CD4-positive, alpha-beta T cell treated with Interleukin-1 beta for 1 hour (primary cell): ENCODE measurements around the gene FOXD4L3.
"Not testable (repeated sequence)": the region's sequence is repeated elsewhere in the genome, so short reads cannot be mapped to it uniquely, and the experiment has no call there.

Source experiments
- DNase-seq, 2 donors: peaks; one replicate each; pipeline ENCODE4 v3.0.0-alpha.2; 2020 to 2022

FOXD4L3 gene

DNA sequence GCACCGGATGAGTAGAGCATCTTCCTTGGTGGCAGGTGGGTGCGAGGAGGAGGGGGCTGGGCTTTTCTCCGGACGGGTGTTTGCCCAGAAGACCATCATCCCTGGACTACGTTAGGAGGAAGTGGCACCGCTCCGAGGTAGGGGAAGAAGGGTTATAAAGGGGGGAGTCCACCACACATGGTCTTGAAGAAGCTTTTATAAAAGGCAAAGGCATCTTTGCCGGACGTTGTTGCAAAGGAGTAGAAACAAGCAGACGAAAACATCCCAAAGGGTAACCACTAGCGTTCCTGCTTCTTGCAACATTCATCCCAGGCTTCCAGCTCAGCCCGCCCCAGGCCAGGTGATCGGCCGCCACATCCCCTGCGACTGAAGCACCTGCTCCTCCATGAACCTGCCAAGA, at the start of gene FOXD4L3:
TSS of gene FOXD4L3 (plus strand) at position 301 of the 400 bp plus-strand sequence. CDS start at position 386, 85 bp downstream.
- not testable (repeated sequence) for DNase-seq

DNA sequence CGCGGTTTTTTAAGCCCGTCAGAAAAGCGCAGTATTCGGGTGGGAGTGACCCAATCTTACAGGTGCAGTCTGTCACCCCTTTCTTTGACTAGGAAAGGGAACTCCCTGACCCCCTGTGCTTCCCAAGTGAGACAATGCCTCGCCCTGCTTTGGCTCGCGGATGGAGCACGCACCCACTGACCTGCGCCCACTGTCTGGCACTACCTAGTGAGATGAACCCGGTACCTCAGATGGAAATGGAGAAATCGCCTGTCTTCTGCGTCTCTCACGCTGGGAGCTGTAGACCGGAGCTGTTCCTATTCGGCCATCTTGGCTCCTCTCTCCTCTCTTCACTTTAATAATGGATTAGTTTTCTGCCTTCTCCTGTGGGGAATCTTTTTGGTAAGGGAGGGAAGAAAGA, 21.6 kb upstream of the FOXD4L3 start:
- not testable (repeated sequence) for DNase-seq

DNA sequence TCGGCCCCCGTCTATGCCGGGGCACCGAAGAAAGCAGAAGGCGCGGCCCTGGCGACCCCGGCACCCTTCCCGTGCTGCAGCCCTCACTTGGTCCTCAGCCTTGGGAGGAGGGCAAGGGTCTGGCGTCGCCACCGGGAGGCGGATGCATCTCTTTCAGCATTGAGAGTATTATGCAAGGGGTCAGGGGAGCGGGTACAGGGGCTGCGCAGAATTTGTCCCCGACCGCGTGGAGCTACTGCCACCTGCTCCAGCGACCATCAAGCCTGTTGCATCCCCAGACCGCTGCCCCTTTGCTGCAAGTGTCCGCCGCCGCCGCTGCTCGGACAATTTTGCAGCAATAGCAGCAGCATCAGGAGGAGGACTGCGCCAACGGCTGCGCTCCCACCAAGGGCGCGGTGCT, 1.1 kb downstream of the FOXD4L3 start:
- not testable (repeated sequence) for DNase-seq

DNA sequence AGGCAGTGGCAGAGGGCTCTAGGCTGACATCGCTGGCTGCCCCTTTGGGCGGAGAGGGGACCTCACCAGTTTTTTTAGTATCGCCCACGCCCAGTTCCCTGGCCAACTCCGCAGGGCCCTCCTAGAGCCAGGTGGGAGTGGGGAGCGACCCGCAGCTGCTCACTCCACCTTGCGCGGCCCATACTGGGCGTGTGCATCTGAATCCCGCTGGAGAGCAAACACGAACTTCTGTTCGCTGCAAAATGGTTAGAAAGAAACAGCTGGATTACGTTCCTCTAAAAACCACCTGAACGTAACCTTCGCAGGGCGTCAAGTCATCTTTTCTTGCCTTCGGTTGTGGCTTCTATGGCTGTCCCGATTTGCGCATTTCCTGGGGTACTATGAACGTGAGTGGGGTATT, 1.5 kb downstream of the FOXD4L3 start:
- DNase-seq: not testable (repeated sequence)

DNA sequence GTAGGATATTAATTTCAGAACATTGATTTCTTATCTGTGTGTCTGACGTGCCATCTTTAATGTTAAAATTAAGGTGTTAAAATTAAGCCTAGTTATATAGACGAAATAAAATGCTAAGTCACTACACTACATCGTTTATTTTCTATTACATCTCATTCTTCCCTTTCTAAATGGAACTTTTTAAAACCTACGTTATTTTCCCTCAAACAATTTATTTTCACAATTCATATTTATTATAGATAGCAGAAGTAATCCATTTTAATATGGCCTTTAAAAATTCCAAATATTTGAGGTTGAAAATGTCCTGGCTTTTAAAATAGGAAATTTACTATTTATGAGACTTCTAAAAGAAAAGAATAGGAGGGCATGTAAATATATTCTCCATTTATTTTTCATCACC, 2.1 kb downstream of the FOXD4L3 start:
- not testable (repeated sequence) for DNase-seq

DNA sequence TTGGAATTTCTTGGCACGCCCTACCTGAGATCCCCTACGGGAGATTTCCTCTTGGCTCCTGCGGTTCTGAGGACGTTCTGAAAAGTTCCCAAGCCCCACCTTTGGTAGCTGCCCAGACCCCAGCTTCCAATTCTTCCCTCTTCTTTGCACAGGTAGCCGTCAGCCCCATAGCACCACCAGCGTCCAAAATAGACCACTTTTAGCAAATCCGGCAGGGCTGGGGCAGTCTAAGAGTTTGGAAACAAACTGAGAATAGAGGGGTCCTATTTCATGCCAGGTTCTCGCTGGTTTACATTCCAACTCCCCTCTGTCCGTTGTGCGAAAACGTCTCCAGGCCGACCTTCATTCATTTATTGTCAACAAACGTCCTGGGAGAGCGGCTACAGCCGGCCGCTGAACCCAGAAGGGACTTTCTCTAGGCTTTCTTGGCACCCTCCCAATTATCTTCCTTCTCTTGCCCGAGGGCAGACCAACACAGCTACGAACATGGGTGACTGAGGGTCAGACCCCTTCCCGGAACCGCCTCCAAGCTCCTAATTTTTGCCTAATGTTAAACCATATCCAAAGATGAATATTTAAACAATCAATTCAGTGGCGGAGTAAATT, 3.1 kb downstream of the FOXD4L3 start:
- not testable (repeated sequence) for DNase-seq

DNA sequence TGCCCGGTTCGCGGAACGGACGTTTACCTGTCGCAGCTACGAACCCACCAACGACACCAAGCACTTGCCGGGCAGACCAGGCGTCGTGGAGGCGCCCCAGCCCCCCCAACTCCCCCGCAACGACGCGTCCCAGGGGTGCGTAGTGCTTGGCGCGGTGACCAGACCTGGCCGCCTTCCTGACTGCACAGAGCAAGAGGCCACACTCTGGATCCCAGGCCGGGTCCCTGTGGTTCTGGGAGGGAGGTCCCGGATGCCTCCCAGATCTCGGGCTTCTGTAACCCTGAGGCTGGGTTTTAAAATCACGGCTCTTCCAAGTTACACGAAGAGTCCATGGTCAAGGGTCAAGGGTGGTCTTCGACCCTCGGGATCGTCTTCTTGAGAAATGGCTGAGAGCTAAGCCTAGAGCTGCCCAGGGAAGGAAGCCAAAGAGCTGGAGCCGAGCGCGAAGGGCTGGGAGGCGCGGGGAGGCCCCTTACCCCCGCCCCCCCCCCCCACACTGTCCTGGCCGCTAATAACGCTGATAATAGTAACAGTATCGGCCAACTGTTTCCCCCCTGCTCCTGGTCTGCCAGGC, 3.8 kb downstream of the FOXD4L3 start:
- not testable (repeated sequence) for DNase-seq

DNA sequence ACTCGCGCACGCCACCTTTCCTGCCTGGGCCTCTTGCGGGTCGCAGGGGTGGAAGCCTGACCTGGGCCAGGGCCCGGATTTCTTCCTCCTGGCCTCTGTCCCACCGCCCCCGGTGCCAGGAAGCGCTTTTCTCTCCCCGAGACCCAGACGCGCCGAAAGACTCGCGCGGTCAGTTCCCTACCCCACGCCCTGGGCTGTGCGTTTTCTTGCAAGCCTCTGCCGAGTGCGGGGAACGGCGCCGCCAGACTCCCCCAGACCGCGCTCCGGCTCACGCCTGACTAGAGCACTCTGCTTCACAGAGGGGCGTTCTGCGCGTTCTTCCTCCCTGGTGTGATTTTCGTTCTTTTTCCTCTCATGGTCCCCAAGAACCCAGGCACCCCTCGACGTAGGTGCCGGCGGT, 4.5 kb downstream of the FOXD4L3 start:
- not testable (repeated sequence) for DNase-seq

DNA sequence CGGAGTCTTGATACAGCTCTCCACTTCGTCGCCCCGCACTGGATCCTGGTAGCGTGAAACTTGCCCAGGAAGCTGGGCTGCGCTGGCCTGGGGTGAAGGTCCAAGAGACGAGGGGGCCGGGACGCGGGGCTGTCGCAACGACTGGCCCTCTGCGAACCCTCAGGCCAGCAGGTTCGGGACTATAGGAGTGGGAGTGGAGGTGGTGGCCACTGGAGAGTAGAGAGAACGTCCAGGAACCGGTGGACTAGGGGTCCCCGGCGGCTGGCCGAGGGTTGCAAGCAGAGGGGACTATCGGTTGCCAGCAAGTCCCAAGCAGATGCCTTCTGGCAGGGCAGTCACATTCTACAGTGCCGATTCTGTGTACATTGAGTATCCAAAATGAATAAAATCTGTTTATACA, 5.0 kb downstream of the FOXD4L3 start:
- DNase-seq: not testable (repeated sequence)

DNA sequence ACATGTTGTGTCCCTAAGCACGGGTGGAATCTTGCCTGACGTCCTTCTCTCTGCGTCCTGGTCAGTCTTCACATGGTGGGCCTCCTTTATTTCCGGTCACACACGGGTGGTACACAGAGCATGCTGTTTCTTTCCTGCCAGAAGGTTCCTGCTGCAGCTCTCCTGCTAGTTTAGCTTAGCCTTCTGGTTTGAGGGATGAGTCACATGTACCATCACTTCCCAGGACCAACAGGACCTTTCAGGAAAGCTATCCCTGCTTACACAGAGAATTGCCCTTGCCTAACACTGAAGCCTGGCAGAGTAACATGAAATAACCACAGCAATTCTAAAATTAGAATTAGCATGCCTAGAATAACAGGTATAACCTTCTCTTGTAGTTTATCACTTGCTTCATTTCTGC, 8.5 kb downstream of the FOXD4L3 start:
- not testable (repeated sequence) for DNase-seq

DNA sequence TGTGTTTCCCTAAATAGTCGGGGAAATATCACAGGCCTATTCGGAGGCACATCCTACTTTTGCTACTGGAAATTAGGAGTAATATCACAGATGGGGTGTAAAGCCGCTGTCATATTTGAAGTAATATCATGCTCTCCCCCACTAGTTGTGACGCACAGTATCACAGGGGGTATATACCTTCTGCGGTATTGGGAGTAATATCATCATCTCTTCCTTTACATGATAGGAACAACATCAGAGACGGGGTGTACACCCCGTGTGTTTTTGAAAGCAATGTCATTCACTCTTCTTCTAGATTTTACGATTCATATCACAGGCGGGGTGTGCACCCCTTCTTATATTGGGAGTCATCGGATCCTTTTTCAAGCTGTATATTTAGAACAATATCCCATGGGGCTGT, 15.5 kb downstream of the FOXD4L3 start:
- DNase-seq: not testable (repeated sequence)

DNA sequence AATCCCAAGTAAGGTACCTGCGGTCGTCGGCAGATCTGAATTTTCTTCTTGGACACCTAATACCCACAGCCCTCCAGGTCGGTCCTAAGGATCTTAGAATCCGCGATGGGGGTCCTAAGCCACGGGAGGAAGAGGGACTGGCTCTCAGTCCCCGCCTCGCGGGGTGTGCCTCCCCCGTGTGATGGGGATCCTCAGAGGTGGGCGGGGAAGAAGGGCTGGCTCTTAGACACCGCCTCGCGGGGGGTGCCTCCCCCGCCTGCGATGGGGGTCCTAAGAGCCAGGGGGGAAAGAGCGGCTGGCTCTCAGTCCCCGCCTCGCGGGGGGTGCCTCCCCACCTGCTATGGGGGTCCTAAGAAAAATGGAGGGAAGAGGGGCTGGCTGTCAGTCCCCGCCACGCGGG, 21.1 kb downstream of the FOXD4L3 start:
- not testable (repeated sequence) for DNase-seq

DNA sequence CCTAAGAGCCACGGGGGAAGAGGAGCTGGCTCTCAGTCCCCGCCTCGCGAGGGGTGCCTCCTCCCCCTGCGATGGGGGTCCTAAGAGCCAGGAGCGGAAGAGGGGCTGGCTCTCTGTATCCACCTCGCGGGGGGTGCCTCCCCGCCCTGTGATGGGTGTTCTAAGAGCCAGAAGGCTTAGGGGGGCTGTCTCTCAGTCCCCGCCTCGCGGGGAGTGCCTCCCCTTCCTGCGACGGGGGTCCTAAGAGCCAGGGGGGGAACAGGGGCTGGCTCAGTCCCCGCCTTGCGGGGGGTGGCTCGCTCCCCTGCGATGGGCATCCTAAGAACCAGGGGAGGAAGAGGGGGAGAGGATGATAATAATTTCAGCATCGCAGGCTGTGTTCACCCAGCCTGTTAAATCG, 21.9 kb downstream of the FOXD4L3 start:
- DNase-seq: not testable (repeated sequence)

DNA sequence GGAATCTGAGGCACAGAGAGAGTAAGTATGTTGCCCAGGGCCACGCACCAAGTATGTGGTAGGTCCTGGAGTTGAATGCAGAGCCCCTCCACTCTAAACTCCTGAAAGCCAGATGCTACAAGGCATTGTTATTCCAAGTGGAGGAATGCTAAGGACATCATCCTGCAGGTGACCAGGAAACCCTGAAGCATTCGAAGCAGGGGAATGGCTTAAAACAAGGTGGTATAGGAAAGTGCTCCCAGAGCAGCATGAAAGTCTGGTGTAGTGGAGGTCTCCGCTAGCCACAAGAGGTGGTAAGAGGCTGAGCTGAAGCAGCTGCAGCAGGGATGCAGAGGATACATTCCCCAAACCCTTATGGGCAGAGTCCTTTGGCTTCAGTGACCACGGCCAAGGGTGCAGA, 26.4 kb downstream of the FOXD4L3 start:
- DNase-seq: not testable (repeated sequence)

DNA sequence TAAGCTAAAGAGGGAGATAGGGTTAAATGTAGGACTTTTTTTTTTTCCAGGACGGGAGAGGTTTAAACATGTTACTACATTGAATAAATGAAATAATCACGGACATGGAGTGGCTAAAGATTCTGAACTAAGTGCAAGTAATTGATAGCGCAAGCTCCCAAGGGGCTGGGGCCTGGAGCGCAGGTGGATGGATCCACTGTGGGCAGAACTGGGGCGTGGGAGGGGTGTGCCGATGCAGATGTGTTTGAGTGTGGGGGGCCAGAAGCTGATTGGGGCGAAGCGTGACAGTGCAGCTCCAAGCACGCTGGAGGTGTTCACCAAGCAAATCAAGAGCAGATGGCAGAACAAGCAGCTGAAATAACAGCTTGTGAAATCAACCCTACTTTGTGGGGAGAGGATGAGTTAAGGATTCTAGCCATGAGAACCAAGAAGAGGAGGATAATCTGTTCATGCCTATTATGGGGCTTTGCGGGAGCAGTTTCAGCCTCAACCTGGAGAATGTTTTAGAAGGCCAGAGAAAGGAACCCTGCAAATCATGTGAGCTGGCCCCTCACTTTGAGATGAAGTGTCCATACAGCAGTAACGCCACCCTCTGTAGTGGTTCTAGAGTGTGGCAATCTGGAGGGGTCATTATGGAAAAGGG, 28.0 kb downstream of the FOXD4L3 start:
- not testable (repeated sequence) for DNase-seq

DNA sequence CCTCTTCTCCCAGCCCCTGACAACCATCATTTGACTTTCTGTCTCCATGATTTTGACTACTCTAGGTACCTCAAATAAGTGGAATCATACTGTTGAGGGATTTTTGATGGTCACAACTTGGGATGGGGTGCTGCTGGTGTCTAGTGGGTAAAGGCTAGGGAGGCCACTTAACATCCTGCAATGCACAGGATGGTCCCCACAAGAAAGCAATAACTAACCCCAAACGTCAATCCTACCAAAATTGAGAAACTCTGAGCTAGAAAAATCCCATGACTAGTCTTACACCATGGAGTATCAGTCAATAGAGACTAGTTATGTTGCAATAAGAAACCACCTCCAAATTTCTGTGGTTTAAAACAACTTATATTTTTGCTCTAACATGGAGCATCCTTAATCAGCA, 29.5 kb downstream of the FOXD4L3 start:
- DNase-seq: not testable (repeated sequence)

DNA sequence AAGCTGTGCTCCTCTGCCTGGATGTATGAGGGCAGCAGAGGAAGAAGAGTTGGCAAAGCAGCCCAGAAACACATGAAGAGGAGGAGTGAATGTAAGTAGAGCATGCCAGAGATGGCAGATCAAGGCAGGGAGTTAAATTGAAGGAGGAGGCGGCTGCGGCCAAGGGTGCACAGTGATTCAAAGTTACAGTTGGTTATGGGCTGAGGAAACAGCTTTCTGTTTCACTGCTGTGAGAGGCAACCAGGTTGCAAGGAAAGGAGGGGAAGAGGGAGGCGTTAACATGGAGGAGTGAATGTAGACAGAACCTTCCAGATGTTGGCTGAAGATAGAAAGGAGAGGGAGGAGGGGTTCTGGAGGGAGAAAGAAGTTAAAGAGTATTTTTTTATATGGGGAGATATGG, 33.3 kb downstream of the FOXD4L3 start:
- not testable (repeated sequence) for DNase-seq

DNA sequence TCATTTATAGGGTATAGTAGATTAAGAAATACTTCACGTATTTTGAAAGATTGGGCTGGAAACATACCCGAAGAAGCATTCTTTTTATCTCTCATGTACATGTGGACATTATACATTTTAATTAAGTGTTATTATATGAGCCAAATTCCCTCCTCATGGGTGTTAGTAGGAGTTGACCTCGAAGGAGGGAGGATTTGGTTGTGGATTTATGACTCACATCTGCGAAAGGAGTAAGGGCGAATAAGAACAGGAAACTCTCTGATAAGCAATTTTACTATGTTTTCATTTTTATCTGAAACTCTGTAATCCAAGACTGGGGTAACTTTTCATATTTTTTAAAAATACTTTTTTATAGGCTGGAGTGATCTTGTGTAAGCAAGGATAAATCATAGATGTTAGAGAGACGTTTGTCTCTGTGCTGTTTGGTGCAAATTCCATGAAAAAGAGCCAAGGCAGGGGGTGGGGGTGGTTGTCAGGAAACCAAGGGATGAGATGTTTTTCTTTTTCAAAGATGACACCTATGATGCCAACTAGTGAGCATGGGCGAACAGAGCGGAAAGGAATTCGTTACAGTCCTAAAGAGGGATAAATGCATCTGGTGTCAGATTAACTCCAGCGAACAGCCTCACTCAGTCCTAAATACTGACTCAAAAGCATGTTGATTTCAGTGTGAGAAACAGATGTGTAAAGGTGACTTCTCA, 34.1 kb downstream of the FOXD4L3 start:
- not testable (repeated sequence) for DNase-seq

DNA sequence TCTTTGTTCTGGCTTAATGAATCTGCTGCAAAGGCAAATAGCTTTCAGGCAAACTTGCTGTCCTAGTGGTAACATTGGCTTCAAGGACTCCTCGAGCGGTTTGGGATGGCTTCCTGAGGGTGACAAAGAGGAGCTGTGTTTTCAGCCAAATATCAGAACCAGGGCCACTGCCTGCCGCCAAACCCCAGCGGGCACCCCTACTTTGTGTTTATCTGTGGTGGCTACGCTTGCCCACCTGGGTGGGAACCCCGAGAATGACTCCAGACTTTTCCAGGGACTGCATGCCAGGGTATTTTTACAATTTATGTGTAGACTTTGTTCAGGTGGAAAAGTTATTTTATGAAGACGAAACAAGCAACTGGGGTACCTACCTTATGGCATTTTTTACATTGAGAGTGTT, 35.3 kb downstream of the FOXD4L3 start:
- not testable (repeated sequence) for DNase-seq

DNA sequence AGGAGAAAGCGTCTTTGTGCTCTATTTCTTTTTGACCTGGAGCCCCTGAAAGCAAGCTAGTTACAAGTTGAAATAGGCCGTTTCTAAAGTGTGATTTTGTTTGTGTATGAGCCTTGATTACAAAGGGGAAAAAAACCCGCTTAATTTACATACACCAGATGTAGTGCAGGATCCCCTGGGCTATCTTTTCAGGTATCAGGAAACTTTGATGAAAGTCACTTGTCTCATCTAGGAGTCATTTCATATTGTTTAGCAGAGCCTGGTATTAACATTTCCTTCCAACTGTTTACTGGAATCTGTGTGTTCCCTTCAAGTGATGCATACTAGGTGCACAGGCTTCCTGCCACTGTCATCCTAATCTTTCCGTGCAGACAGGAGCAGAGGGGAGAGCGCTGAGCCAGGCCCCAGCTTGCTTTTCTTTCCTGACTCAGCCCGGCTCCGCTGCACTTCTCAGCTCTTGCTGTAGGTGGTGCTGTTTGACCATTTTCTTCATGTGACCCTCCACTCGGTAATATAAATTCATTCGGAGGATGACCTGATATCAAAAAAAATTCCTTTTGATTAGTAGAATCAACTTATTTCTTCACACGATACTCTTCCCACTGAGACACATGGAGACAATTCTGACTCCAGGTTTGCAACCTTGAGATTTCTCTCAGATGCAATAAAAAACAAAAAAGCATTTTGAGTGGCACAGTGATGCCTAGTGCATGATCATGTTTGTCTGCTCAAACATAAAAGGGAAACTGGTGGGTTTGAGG, 39.8 kb downstream of the FOXD4L3 start:
- not testable (repeated sequence) for DNase-seq

DNA sequence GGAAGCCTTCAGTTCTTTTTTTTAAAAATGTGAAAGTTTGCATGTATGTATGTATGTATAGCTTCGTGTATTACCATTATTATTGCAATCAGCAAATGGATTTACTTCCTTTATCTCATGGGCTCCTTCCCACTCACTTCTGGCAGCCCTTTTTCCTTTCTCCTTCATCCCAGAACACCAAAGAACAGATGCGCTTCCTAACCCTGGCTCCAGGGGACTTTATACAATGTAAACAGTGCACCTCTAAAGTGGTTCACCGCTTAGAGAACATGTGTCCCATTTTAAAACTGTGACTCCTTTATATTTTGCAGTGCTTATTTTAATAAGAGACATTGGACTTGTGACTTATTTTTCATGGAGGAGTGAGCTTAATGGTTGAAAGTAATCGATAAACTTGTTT, 40.6 kb downstream of the FOXD4L3 start:
- DNase-seq: not testable (repeated sequence)

DNA sequence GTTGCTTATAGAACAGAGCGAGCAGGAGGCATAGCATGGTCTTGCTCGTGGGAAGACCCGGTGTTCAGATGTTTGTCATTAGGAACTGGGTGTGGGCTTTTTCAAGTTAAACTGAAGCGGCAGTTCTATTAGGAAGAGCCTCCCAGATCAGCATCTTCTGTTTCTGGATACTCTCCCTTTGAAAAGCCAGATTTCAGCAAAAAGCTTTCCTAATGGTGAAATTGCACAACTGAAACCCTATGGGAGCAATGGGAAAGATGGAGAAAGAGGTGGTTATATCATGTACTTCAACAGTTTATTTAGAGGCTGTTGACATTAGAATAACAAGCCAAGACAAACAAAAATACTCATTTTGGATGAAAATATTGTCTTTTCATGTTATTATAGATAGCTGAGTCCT, 41.3 kb downstream of the FOXD4L3 start:
- not testable (repeated sequence) for DNase-seq

DNA sequence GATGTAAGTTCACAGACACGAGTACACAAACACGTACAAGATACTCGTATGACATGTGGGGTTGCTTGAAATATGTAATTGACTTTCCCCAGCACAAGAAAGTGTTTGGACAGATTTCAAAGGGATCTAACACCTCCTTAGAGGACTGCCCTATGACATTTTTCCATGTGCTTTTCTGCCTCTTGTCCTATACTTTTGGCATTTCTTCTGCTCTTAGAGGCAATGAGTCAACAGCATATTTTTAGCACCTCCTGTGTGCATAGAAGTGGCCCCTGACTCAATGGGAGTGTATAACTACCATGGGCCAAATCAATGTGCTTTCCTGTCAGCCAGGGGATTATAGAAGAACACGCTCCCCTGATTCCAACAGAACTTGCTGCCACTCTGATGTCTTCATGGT, 49.0 kb downstream of the FOXD4L3 start:
- DNase-seq: not testable (repeated sequence)
